Type B pancreatic cell (in vitro differentiated cells): ENCODE measurements around the gene DUSP9. TPM values are rescaled to one million over a fixed set of nuclear protein-coding genes. Genes with fewer than 3 reads are reported as not detected.

Source experiments
- DNase-seq: peaks from one replicate; pipeline ENCODE4 v3.0.0; 2021; ENCODE audit warnings: mixed read lengths; ENCODE audit not compliant: unreplicated experiment; ENCODE audit errors: extremely low spot score
- H3K27ac Mint-ChIP-seq: 2 replicates; pipeline ENCODE4 v1.8.0; 2021; ENCODE audit warnings: mild to moderate bottlenecking, mixed read lengths
- H3K27me3 Mint-ChIP-seq: 2 replicates; pipeline ENCODE4 v1.8.0; 2021; ENCODE audit warnings: mixed read lengths
- H3K36me3 Mint-ChIP-seq: 2 replicates; pipeline ENCODE4 v1.8.0; 2021; ENCODE audit warnings: mixed read lengths
- H3K4me1 Mint-ChIP-seq: one replicate; pipeline ENCODE4 v1.8.0; 2021; ENCODE audit warnings: mixed read lengths; ENCODE audit not compliant: unreplicated experiment
- H3K4me3 Mint-ChIP-seq: 2 replicates; pipeline ENCODE4 v1.8.0; 2021; ENCODE audit warnings: mild to moderate bottlenecking, mixed read lengths
- H3K9me3 Mint-ChIP-seq: 2 replicates; pipeline ENCODE4 v1.8.0; 2021; ENCODE audit warnings: mixed read lengths
- CTCF ChIP-seq: fragments of 200-600 bp; sonication (generic); conservative IDR thresholded peaks from 2 replicates; pipeline ENCODE4 v1.5.0; 2021; ENCODE audit warnings: antibody characterized with exemption, mild to moderate bottlenecking
- total RNA-seq: library from RNA; stranded (reverse); gene quantifications from 2 replicates; pipeline ENCODE4 v1.2.1, GENCODE V29; 2021; ENCODE audit warnings: low replicate concordance

The DUSP9 gene
- total RNA-seq, 1 donor from 2014 or later: 9.5 TPM

GRCh38 chrX:153634832-153635231 lies 12.2 kb upstream of the DUSP9 start:
- H3K4me1 Mint-ChIP-seq: no peaks in the 10 kb centered on the region
- peaks cover 6% of the 10 kb centered on the region for H3K9me3 Mint-ChIP-seq
- DNase-seq: no peak
- no peak overlapping the region for H3K27ac Mint-ChIP-seq
- no peaks in the 10 kb centered on the region for H3K36me3 Mint-ChIP-seq
- H3K4me3 Mint-ChIP-seq: no peak overlapping the region
- TF ChIP-seq CTCF: no peak
- H3K27me3 Mint-ChIP-seq: no peaks in the 10 kb centered on the region

GRCh38 chrX:153635388-153635787 lies 11.6 kb upstream of the DUSP9 start:
- Mint-ChIP-seq H3K36me3 (no peaks in the 10 kb centered on the region), H3K27me3 (no peaks in the 10 kb centered on the region), H3K9me3 (peaks cover 6% of the 10 kb centered on the region), H3K27ac (no peak overlapping the region), H3K4me3 (no peak overlapping the region), H3K4me1 (no peaks in the 10 kb centered on the region)
- DNase-seq: no peak
- no peak for TF ChIP-seq CTCF

- Mint-ChIP-seq H3K9me3 (peaks cover 4% of the 10 kb centered on the region), H3K4me1 (no peaks in the 10 kb centered on the region), H3K27me3 (peaks cover 3% of the 10 kb centered on the region), H3K36me3 (no peaks in the 10 kb centered on the region), H3K4me3 (no peak overlapping the region), H3K27ac (no peak overlapping the region)
- DNase-seq: no peak
- peak; percentile 52 for TF ChIP-seq CTCF
These were observed 11.0 kb upstream of the DUSP9 start for GRCh38 chrX:153635788-153636668.

GRCh38 chrX:153636716-153637115 lies 10.3 kb upstream of the DUSP9 start:
- no peaks in the 10 kb centered on the region for H3K4me1 Mint-ChIP-seq
- TF ChIP-seq CTCF: no peak
- H3K36me3 Mint-ChIP-seq: no peaks in the 10 kb centered on the region
- H3K4me3 Mint-ChIP-seq: no peak overlapping the region
- DNase-seq: no peak
- H3K27ac Mint-ChIP-seq: no peak overlapping the region
- no peaks in the 10 kb centered on the region for H3K9me3 Mint-ChIP-seq
- peaks cover 8% of the 10 kb centered on the region for H3K27me3 Mint-ChIP-seq

GRCh38 chrX:153637121-153638040 lies 9.6 kb upstream of the DUSP9 start:
- Mint-ChIP-seq H3K27me3 (peaks cover 9% of the 10 kb centered on the region), H3K4me3 (no peak overlapping the region), H3K4me1 (no peaks in the 10 kb centered on the region), H3K9me3 (no peaks in the 10 kb centered on the region), H3K27ac (no peak overlapping the region), H3K36me3 (no peaks in the 10 kb centered on the region)
- no peak for DNase-seq
- TF ChIP-seq CTCF: no peak
